Inferior parietal cortex (tissue), 1 donor: ENCODE measurements around the gene OMA1.

Experiments used
- DNase-seq: peaks from one replicate; pipeline ENCODE4 v3.0.0-alpha.2; 2016; ENCODE audit errors: extremely low spot score

Gene OMA1

DNA sequence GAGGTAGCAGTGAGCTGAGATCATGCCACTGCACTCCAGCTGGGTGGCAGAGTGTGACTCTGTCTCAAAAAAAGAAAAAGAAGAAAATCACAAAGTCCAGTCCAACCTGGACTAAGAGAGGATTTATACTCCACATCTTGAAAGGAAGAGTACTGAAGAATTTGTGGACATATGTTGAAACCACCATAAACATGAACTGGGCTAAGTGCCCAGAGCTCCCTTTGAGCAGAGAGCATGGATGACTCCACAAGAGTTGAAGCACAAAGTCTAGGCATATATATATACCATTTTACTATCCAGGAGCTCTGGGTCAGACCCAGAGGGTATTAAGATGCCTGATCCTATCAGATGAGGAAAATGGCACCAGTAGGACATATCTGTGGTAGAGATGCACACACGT lies 86.6 kb downstream of the OMA1 start:
- no peak for DNase-seq

GRCh38 chr1:58457023-58457635 lies 89.4 kb downstream of the OMA1 start:
- DNase-seq = no peak

GRCh38 chr1:58456470-58456869 lies 90.1 kb downstream of the OMA1 start:
- DNase-seq = no peak

- DNase-seq = no peak
Measured at GRCh38 chr1:58454807-58455206, 91.7 kb downstream of the OMA1 start.

GRCh38 chr1:58454385-58454784 lies 92.1 kb downstream of the OMA1 start:
- DNase-seq = no peak

GRCh38 chr1:58451560-58452191 lies 94.8 kb downstream of the OMA1 start:
- DNase-seq = no peak

DNA sequence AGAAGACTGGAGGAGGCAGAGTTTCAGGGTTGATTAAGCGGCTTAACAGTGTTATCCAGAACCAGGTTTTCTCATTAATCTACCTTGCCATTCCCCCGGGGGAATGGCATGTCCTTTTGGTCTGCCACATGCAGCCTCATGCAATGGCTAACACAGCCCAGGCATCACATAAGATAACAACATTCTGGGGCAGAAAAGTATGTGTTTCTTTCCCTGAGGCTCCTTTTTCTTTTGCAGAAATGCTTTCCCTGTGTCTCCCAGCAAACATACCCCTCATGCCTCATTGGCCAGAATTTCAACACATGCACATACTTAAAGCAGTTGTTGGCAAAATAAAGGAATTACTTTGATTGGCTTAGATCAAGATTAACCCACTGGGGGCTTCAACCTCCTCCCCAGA lies 98.6 kb downstream of the OMA1 start:
- no peak for DNase-seq

- no peak for DNase-seq
Measured at GRCh38 chr1:58447042-58447441, 99.5 kb downstream of the OMA1 start.

DNA sequence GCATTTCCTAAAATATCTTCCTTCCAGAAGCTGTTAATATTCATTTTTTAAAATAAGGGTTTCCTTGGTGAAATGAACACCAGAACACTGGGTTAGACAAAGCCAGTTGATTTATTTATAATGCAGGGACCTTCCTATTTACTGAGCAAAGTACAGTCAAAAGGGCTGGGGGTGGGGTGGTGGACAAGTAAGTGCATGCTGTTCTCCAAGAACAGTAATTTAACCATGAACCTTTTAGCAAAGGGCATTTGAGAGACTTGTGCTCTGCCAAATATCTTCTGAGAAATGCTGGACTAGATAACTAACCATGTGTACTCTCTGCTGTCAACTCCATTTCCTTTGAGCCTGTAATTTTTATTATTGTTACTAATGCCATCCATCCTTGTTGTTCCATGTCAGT lies 100.2 kb downstream of the OMA1 start:
- no peak for DNase-seq

GRCh38 chr1:58443986-58444868 lies 102.3 kb downstream of the OMA1 start:
- DNase-seq = no peak

GRCh38 chr1:58442114-58442513 lies 104.4 kb downstream of the OMA1 start:
- DNase-seq = no peak

- DNase-seq = no peak
Measured at GRCh38 chr1:58441699-58442098, 104.8 kb downstream of the OMA1 start.

- no peak for DNase-seq
Measured at GRCh38 chr1:58440696-58441095, 105.8 kb downstream of the OMA1 start.

DNA sequence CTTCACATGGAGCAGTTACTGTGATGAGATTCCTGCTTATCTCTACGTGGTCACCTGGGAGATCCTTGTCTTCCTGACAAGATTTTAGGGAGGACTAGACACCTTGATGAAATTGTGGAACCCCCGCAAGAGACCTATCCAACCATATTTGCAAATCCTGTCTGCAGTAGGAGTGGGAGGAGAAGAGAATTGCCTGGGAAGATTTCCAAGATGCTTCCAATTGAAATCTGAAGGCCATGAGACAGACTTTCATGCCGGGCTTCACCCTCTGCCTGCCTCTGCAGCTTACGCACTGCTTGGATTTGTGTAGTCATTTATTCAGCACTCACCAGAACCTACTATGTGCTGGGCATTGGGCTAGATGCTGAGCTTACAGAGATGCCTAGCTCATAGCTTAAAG lies 106.6 kb downstream of the OMA1 start:
- no peak for DNase-seq

- DNase-seq = no peak
Measured at GRCh38 chr1:58438468-58438867, 108.1 kb downstream of the OMA1 start.

GRCh38 chr1:58437623-58438022 lies 108.9 kb downstream of the OMA1 start:
- no peak for DNase-seq

- DNase-seq = no peak
Measured at GRCh38 chr1:58436615-58437297, 109.8 kb downstream of the OMA1 start.

GRCh38 chr1:58435376-58435775 lies 111.2 kb downstream of the OMA1 start:
- no peak for DNase-seq

DNA sequence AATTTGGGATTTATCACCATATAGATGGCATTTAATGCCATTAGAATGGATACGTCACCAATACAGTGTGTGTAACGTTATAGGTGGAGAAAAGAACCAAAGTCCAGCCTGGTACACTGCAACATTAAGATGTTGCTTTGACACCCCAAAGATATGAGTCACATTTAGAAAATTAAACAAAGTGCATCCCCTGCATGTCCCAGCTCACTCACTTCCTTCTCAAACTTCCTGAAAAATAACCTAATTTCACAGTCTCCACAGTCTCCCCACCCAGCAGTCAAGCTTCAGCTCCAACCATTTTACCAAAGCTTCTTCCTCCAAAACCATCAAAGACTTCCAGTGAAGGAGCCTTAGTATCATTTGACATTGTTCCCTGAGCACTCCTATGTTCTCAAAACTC lies 111.9 kb downstream of the OMA1 start:
- DNase-seq = no peak

DNA sequence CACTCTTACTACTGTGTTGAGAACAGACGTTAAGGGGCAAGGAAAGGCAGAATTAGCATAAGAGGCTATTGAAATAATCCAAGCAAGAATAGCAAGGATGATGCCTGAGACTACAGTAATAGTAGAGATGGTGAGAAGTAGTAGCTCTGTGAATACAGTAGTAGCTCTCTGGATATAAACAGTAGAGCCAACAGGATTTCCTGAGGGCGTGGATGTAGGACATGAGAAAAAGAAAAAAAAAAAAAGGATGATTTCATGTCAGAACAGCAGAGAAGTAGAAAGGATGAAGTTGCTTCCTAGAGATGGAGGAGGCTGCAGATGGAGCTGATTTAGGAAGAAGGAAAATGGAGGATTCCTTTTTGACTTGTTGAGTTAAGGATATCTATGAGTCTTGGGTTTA lies 112.3 kb downstream of the OMA1 start:
- DNase-seq = no peak

GRCh38 chr1:58432851-58433668 lies 113.5 kb downstream of the OMA1 start:
- no peak for DNase-seq
